Nephron (organoid): ENCODE data around the gene AVL9.
A peak's percentile ranks its signal among the peaks of the same experiment; 100 is the strongest.
"Not testable (repeated sequence)": the region's sequence is repeated elsewhere in the genome, so short reads cannot be mapped to it uniquely, and the experiment has no call there.

Source experiments
- H3K27ac Mint-ChIP-seq, 3 experiments: 2 replicates each; pipeline ENCODE4 v1.8.0; 2020; ENCODE audit warnings: mixed read lengths in 3 of 3, mild to moderate bottlenecking in 2 of 3, moderate library complexity in 1 of 3
- H3K27me3 Mint-ChIP-seq: 2 replicates; pipeline ENCODE4 v1.8.0; 2021; ENCODE audit warnings: low read depth, mild to moderate bottlenecking, moderate library complexity, mixed read lengths
- H3K36me3 Mint-ChIP-seq: 2 replicates; pipeline ENCODE4 v1.8.0; 2020; ENCODE audit warnings: low read depth, mixed read lengths
- H3K4me1 Mint-ChIP-seq: 2 replicates; pipeline ENCODE4 v1.8.0; 2020; ENCODE audit warnings: mixed read lengths
- H3K4me3 Mint-ChIP-seq, 3 experiments: 2 replicates each; pipeline ENCODE4 v1.8.0; 2020; ENCODE audit warnings: mild to moderate bottlenecking in 3 of 3, mixed read lengths in 3 of 3, moderate library complexity in 2 of 3
- H3K9me3 Mint-ChIP-seq: 2 replicates; pipeline ENCODE4 v1.8.0; 2020; ENCODE audit warnings: mixed read lengths
- TF ChIP-seq, protein P1 (sequence below), 3 experiments: fragments of 200-600 bp; sonication (generic); IDR thresholded peaks; one replicate each; pipeline ENCODE4 v1.5.0; 2021; ENCODE audit warnings: antibody characterized with exemption in 3 of 3; ENCODE audit not compliant: unreplicated experiment in 3 of 3

Gene AVL9

DNA sequence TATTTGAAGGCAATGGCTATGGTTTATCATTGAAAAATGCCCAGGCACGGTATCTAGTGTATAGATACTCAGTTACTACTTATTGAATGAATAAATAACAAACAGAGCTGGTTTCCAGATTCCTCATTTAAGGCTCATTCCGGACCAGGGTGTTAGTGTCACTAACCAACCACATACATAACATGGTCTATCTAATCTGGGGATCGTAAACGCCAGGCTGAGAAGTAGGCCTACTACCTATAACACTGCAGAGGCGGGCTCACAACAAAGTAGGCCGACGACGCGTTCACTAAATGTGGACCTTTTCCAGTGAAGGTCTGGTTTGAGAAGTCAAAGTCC lies 5.5 kb upstream of the AVL9 start:
- peaks cover 21% of the 10 kb centered on the region for H3K4me1 Mint-ChIP-seq
- peaks cover 28% of the 10 kb centered on the region for H3K36me3 Mint-ChIP-seq
- H3K4me3 Mint-ChIP-seq = peak overlapping the region; percentile 82 to 95 (median 92)

DNA sequence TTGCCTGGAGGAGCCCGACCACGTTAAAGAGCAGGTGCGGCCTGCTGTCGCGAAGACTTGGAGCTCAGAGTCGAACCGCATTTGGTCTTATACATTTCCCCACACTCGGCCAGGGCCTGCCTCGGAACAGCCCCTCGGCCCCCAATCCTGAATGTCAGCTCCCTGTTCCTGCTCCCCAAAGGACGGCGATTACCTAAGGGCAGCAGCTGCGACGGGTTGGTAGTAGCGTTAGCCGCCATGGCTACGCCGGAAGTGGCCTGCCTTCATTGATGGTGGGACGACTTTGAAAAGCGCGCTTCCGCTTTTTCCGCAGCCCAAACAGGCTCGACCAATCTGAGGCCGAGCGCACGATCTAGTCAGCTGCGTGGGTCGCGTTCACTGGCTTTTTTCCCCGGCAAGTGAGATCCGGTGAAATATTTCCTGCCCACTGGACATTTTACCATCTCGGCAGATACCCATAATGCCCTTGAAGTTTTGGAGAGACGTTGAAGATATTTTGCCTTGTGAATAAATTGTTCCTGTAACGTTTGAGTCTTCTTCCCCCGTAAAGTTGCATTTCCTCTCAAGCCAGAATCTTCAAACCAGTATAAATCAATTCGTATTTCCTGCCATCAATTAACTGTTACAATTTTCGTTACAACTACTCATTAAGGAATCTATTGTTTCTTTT lies 5.0 kb upstream of the AVL9 start, which contains the start of gene LSM5:
TSS of gene LSM5 (minus strand) at position 254 of the 670 bp plus-strand sequence. CDS start at position 239, 15 bp downstream.
- Mint-ChIP-seq H3K27ac (peak within 1 kb of the TSS; percentile 95 to 97 (median 96)), H3K4me1 (peaks cover 21% of the 10 kb centered on the region), H3K4me3 (peak within 1 kb of the TSS; percentile 82 to 95 (median 92))

More for the DNA sequence above, 5.5 kb upstream of the AVL9 start:
- H3K27ac Mint-ChIP-seq = peak overlapping the region; percentile 95 to 97 (median 96)
- TF ChIP-seq, protein P1, sequence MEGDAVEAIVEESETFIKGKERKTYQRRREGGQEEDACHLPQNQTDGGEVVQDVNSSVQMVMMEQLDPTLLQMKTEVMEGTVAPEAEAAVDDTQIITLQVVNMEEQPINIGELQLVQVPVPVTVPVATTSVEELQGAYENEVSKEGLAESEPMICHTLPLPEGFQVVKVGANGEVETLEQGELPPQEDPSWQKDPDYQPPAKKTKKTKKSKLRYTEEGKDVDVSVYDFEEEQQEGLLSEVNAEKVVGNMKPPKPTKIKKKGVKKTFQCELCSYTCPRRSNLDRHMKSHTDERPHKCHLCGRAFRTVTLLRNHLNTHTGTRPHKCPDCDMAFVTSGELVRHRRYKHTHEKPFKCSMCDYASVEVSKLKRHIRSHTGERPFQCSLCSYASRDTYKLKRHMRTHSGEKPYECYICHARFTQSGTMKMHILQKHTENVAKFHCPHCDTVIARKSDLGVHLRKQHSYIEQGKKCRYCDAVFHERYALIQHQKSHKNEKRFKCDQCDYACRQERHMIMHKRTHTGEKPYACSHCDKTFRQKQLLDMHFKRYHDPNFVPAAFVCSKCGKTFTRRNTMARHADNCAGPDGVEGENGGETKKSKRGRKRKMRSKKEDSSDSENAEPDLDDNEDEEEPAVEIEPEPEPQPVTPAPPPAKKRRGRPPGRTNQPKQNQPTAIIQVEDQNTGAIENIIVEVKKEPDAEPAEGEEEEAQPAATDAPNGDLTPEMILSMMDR (IDR thresholded peaks at IDR 0.05; ENCODE audit: unreplicated experiment in 3 of 3) = no peak
- H3K9me3 Mint-ChIP-seq = no peaks in the 10 kb centered on the region
- no peaks in the 10 kb centered on the region for H3K27me3 Mint-ChIP-seq

DNA sequence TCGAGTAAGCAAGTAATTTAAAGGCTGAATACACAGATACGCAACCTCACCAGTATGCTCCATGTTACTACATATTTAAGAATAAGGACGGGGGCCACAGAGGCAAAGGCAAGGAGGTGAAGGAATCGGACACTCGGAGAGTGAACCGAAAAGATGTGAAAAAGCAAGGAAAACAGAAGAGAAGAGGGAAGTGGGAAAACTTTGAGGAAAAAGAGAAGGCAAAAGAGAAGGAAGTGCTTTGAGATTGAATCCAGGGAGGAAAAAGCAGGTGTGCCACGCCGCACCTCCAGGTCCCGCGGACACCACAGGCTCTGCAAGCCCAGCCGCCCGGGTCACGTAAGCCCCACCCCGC lies 367 bp upstream of the AVL9 start:
- TF ChIP-seq, protein P1 (IDR thresholded peaks at IDR 0.05; ENCODE audit: unreplicated experiment in 3 of 3) = no peak
- Mint-ChIP-seq H3K4me1 (peaks cover 17% of the 10 kb centered on the region), H3K9me3 (no peaks in the 10 kb centered on the region), H3K4me3 (peak overlapping the region; percentile 94 to 95 (median 95)), H3K27ac (peak overlapping the region; percentile 84 to 96 (median 91)), H3K27me3 (no peaks in the 10 kb centered on the region), H3K36me3 (peaks cover 17% of the 10 kb centered on the region)

More for the DNA sequence above, 5.0 kb upstream of the AVL9 start, which contains the start of gene LSM5:
- Mint-ChIP-seq H3K9me3 (no peaks in the 10 kb centered on the region), H3K36me3 (peaks cover 27% of the 10 kb centered on the region), H3K27me3 (no peaks in the 10 kb centered on the region)
- TF ChIP-seq, protein P1 (IDR thresholded peaks at IDR 0.05; ENCODE audit: unreplicated experiment in 3 of 3) = no peak

DNA sequence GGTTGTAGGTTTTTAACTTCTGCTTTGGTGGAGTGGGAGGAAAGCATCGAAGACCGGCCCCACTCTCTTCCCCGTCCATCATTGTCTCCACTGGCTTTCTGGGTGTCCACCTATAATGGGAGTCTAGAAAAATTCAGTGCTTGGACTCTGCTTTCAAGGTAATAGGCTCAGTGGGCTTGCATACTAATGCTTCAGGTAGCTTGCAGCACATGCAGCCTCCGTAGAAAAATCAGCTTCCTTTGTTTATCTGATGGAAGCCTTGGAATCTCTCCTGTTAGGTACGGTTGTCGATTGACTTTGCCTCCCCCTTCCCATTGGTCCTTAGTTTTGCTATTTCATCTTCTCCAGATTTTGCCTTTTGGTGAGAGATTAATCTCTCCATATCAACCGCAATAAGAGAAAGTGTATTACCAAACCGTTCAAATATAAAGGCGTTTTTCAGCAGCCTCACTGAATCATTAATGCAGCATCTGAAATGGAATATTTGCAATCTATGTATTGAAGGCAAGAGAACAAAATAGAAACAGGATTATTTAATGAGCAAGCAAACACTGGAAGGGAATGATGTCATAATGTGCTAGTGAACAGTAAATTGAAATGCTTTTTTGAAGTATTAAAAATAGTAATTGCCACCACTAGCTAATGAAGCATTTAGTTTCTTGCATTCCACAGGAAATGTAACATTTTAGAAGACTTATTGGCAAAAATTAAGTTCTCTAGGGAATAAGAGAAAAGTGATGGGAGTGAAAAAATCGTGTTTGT lies 944 bp downstream of the AVL9 start:
- H3K27me3 Mint-ChIP-seq = no peaks in the 10 kb centered on the region
- TF ChIP-seq, protein P1 (IDR thresholded peaks at IDR 0.05; ENCODE audit: unreplicated experiment in 3 of 3) = no peak
- H3K27ac Mint-ChIP-seq = peak overlapping the region; percentile 91 to 96 (median 92)
- H3K4me1 Mint-ChIP-seq = peaks cover 12% of the 10 kb centered on the region
- H3K9me3 Mint-ChIP-seq = peaks cover 4% of the 10 kb centered on the region
- H3K36me3 Mint-ChIP-seq = peaks cover 30% of the 10 kb centered on the region
- H3K4me3 Mint-ChIP-seq = peak overlapping the region; percentile 94 to 95 (median 95)

DNA sequence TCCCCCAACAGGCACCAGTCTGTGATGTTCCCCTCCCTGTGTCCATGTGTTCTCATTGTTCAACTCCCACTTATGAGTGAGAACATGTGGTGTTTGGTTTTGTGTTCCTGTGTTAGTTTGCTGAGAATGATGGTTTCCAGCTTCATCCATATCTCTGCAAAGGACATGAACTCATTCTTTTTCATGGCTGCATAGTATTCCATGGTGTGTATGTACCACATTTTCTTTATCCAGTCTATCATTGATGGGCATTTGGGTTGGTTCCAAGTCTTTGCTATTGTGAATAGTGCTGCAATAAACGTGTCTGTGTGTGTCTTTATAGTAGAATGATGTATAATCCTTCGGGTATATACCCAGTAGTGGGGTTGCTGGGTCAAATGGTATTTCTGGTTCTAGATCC lies 4.5 kb downstream of the AVL9 start:
- peak overlapping the region in 1 of 3 experiments; percentile 28 for H3K4me3 Mint-ChIP-seq
- H3K4me1 Mint-ChIP-seq = peaks cover 12% of the 10 kb centered on the region
- H3K27me3 Mint-ChIP-seq, H3K9me3 Mint-ChIP-seq, H3K27ac Mint-ChIP-seq: not testable (repeated sequence)
- peaks cover 41% of the 10 kb centered on the region for H3K36me3 Mint-ChIP-seq

DNA sequence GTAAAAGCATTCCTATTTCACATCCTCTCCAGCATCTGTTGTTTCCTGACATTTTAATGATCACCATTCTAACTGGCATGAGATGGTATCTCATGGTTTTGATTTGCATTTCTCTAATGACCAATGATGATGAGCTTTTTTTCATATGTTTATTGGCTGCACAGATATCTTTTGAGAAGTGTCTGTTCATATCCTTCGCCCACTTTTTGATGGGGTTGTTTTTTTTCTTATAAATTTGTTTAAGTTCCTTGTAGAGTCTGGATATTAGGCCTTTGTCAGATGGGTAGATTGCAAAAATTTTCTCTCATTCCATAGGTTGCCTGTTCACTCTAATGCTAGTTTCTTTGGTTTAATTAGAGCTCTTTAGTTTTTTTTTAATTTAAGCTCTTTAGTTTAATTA lies 4.9 kb downstream of the AVL9 start:
- H3K4me1 Mint-ChIP-seq = peaks cover 12% of the 10 kb centered on the region
- peaks cover 41% of the 10 kb centered on the region for H3K36me3 Mint-ChIP-seq
- not testable (repeated sequence) for H3K4me3 Mint-ChIP-seq, H3K27me3 Mint-ChIP-seq, H3K9me3 Mint-ChIP-seq, H3K27ac Mint-ChIP-seq
